HG03103 (cell line): ENCODE results near the gene CYTIP.
"Not testable (repeated sequence)": the region's sequence is repeated elsewhere in the genome, so short reads cannot be mapped to it uniquely, and the experiment has no call there.

Experiments
- ATAC-seq: cut with Tn5 transposase; IDR thresholded peaks from one replicate; pipeline ENCODE4 v1.9.1; 2021; ENCODE audit warnings: low read depth; ENCODE audit not compliant: unreplicated experiment

CYTIP gene

DNA sequence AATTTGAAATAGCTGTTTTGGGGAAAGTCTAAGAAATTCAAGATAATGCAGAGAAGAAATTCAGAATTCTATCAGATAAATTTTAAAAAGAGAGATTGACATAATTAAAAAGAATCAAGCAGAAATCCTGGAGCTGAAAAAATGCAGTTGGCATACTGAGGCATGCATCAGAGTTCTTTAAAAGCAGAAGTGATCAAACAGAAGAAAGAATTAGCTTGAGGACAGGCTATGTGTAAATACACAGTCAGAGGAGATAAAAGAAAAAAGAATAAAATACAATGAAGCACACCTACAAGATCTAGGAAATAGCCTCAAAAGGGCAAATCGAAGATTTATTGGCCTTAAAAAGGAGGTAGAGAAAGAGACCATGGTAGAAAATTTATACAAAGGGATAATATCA lies 57.1 kb downstream of the CYTIP start:
- no peak for ATAC-seq

- ATAC-seq, result no peak
Measured at GRCh38 chr2:157386247-157386646, 57.6 kb downstream of the CYTIP start.

DNA sequence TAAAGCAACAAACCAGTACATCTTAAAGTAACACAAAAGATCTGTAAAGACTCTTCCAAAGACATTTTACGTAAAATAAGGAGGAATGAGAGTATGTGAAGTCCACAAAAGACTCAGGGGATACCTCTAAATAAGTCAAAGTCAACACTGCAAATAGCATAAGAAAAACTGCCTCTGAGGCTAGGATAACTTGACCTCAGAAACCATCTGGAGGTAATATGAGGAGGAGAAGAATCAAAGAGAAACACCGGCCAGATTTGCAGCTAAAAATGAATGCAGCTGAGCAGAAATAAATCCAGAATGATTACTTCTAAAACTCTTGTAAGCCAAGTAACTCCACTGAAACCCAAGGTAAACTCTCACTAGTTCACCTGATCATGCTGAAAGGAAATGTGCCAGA lies 66.0 kb downstream of the CYTIP start:
- ATAC-seq, result no peak

DNA sequence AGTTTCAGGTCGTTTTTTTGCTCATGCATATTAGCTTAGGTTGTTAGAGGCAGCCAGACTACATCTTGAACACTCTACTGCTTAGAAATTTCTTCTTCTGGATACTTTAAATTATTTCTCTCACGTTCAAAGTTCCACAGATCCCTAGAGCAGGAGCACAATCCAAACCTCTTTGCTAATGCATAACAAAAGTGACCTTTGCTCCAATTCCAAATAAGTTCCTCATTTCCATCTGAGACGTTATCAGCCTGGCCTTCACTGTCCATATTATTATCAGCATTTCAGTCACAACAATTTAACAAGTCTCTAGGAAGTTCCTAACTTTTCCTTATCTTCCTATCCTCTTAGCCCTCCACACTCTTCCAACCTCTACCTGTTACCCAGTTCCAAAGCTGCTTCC lies 67.8 kb downstream of the CYTIP start:
- no peak for ATAC-seq

DNA sequence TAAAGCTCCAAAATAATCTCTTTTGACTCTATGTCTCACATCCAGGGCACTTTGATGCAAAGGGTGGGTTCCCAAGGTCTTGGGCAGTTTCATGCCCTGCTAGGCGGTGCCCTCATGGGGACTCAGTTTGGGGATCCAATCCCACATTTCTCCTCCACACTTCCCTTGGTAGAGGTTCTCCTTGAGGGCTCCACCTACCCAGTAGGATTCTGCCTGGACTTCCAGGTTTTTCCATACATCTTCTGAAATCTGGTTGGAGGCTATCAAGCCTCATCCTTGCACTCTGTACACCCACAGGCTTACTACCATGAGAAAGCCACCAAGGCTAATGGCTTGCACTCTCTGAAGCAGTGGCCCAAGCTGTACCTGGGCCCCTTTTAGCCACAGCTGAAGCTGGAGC lies 68.5 kb downstream of the CYTIP start:
- ATAC-seq, result no peak

DNA sequence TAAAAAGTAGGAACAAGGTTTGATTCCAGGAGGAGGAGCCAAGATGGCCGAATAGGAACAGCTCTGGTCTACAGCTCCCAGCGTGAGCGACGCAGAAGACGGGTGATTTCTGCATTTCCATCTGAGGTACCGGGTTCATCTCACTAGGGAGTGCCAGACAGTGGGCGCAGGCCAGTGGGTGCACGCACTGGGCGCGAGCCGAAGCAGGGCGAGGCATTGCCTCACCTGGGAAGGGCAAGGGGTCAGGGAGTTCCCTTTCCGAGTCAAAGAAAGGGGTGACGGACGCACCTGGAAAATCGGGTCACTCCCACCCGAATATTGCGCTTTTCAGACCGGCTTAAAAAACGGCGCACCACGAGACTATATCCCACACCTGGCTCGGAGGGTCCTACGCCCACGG lies 75.4 kb downstream of the CYTIP start:
- ATAC-seq, result not testable (repeated sequence)

DNA sequence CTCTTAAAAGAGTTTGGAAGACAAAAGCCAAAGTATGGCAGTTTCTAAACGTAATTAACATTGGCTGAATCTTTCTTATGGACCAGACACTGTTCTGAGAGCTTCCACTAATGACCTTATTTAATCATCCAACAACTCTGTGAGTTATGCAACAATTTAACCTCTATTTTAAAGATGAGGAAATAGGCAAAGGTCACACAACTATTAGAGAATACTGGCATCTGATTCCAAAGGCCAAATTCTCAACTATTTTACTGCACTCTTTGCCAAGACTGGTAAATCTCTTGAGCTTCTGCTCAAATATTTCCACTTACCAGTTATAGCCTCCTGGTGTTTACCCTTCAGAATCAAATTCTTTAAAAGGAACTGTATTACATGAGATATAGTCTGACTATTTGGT lies 76.2 kb downstream of the CYTIP start:
- no peak for ATAC-seq
